ENCODE results near the gene CIITA.

CIITA gene

DNA sequence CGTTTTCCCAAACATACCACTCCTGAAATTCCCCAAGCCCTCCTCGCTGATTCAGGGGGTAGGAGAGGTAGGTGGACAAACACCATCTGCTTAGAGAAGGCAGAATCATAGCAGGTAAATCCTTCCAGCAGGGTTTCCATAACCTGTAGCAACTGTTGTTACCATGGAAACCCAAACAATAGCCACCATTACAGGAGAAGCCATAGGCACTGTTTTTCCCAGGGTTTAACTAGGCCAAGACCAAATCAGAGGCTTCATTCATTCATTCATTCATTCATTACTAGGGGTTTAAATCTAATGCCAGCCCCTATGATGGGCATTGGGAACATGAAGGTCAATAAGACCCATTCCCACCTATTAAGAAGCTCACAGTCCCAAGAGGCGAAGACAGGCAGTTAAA lies 25.5 kb upstream of the CIITA start:
- no peak for DNase-seq (ENCODE audit: low spot score)
- no peak for FAIRE-seq

GRCh38 chr16:10852286-10852685 lies 24.7 kb upstream of the CIITA start:
- DNase-seq (ENCODE audit: low spot score) (no peak), FAIRE-seq (no peak)

DNA sequence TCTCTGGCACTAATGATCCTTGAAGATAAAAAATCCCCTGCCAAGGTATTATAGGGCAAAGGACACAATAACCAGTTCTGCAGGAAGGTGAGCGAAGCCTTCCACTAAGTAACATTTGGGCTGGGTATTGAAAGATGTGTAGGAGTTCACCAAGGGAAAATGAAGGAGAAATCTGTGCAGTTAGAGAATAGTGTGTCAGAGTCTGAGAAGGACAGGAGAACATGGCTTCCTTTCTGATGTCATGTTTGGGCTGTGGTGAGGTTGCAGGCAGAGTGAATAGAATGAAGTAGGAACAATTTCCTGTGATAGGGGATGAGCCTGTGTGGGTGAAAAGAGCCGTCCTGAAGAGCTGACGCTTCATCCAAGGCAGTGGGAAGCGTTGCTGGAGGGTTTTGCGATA lies 24.1 kb upstream of the CIITA start:
- DNase-seq (ENCODE audit: low spot score) (no peak), FAIRE-seq (no peak)

DNA sequence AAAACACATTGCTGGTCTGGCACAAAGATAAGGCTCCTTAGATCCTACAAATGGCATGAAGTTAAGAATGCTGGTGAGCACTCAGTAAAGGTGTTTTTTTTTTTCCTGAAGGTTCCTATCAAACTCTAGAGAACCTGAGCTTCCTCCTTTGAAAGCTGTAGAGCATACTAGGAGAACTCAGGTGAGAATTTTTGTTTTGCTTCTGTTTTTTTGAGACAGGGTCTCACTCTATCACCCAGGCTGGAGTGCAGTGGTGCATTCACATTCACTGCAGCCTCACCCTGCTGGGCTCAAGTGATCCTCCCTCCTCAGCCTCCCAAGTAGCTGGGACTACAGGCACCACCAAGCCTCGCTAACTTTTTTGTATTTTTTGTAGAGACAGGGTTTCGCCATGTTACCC lies 21.0 kb upstream of the CIITA start:
- DNase-seq (ENCODE audit: low spot score) (no peak), FAIRE-seq (no peak)

DNA sequence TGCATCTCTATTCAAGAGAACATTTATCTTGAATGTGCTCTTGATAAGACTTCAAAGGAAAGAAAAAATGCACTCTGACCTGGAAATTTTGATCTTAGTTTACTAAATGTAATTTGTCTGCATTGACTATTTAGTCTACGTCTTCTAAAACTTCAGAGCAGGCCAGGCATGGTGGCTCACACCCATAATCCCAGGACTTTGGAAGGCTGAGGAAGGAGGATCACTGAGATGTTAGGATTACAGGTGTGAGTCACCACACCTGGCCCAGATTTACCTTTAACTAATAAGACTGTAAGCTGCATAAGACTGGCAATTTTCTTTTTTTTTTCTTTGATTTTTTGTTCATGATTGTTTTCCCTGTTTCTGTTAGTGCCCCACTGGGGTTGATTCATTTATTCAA lies 18.8 kb upstream of the CIITA start:
- FAIRE-seq (no peak), DNase-seq (ENCODE audit: low spot score) (no peak)

DNA sequence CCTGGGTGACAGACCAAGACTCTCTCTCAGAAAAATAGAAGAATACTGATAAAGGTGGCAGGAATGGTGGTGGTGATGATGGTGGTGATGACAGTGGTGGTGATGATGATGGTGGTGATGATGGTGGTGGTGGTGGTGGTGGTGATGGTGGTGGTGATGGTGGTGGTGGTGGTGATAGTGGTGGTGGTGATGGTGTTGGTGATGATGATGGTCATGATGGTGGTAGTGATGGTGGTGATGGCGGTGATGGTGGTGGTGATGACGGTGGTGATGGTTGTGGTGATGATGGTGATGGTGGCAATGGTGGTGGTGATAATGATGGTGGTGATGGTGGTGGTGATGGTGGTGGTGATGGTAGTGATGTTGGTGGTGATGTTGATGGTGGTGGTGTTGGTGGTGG lies 18.0 kb upstream of the CIITA start:
- DNase-seq (ENCODE audit: low spot score), result no peak
- no peak for FAIRE-seq

GRCh38 chr16:10859658-10860057 lies 17.3 kb upstream of the CIITA start:
- FAIRE-seq (no peak), DNase-seq (ENCODE audit: low spot score) (no peak)

DNA sequence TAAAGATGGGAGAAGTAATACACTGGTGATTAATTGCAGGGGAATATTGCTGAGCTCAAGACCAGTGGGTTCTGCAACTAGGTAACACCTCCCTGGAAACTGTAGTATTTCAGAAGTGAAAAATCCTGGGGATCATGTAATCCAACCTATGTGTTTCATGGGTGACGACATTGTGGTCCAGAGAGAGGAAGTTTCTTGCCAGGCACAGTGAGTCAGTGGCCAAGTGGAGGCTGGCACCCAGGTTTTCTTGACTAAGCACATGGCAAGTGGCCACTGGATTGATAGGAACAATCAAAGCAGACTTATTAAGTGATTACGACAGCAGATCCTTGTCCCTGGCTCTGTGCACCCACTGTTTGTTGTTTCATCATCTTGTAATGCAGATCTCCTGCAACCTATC lies 14.6 kb upstream of the CIITA start:
- peak; percentile 32 for FAIRE-seq
- DNase-seq (ENCODE audit: low spot score), result peak; percentile 77

- DNase-seq (ENCODE audit: low spot score), result no peak
- no peak for FAIRE-seq
Measured at GRCh38 chr16:10865991-10866966, 10.7 kb upstream of the CIITA start.

GRCh38 chr16:10867199-10867598 lies 9.8 kb upstream of the CIITA start:
- FAIRE-seq (no peak), DNase-seq (ENCODE audit: low spot score) (no peak)

DNA sequence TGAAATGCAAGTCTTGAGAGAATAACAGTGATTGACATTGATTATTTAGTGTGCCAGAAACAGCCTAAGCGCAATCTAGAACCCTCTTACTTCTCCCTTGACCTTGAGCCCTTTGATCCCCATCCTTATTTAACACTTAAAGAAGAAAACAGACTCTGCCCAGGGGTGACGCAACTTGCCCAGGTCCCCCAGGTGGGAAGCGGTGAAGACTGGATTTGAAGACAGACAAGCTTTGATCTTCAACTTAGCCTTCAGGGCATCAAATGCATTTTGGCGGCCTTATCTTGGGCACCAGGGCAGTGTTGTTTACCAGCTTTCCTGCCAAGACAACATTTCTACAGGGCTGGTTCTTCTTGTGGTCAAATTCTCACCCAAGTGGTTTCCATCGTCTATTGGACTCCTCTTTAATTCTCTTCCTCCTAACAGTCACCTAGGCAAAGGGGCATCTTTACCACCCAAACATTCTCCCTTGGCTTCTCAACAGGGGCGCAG lies 8.9 kb upstream of the CIITA start:
- DNase-seq (ENCODE audit: low spot score) (no peak), FAIRE-seq (no peak)

GRCh38 chr16:10868596-10869469 lies 8.2 kb upstream of the CIITA start:
- FAIRE-seq (no peak), DNase-seq (ENCODE audit: low spot score) (no peak)

DNA sequence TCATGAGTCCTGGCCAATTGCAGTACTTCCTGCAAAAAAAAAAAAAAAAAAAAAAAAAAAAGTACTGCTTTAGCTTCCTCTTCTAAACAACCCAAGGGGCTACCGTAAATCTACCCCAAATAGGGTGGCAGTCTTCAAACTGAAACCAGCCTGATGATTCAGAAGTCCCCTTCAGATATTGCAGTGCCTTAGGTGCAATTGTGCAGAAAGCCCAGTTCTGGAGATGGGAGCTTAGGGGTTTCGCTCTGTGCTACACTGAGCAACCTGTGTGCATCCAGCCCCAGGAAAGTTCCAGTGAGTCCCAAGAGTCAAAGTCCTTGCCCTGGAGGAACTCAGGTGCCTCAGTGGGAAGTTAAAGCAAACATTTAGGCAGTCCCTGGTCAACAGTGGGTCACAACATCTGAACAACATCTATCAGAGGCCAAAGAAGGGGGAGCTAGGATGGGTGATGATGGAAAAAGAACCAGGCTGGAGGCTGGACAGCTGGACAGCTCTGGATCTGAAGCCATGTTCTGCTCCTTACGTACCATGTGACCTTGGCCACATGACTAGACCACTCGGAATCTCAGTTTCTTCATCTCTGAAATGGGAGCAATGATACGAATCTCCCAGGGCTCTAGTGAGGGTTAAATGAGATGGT lies 6.7 kb upstream of the CIITA start:
- DNase-seq (ENCODE audit: low spot score) (no peak), FAIRE-seq (no peak)

- no peak for FAIRE-seq
Measured at GRCh38 chr16:10870808-10871156, 6.2 kb upstream of the CIITA start.

DNA sequence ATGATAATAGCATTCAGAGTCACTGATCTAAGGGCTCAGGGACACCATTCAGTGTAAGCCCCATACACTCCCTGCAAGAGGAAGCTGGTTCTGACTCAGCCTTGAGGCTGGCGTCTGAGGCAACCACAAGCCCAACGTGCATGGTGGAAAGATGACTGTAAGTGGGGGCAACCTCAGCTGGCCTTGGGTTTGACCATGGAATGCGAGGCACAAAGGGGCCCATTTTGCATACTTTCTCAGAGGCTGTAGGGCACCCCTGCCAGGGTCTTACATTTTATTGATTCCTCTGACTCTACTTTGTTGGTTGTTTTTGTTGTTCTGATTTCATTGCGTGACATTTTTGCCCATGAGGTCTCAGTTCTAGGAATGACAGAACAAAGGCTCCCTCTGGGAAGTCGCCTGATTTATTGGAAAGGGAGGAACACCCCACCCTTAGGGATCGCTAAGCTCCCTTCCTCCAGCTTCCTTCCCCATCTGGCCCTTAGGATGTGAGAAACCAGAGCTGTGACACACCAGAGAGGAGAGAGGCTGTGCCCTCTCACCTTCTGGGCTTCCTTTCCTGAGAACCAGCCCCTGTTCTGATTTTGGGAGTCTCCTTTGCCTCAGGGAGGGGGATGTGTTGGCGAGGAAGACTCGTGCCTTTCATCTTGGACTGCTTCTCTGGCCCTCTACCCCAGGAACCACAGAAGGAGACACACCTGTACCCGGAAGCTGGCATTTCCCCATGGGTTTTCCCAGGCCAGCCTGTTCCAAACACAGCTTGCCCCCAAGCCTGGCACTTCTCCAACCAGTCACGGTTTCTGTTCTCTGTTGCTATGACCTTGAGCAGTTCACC lies 5.6 kb upstream of the CIITA start:
- DNase-seq (ENCODE audit: low spot score) (peak; percentile 90), FAIRE-seq (peak; percentile 58)

More at GRCh38 chr16:10870808-10871156, 6.2 kb upstream of the CIITA start:
- DNase-seq (ENCODE audit: low spot score), result no peak

- FAIRE-seq (no peak), DNase-seq (ENCODE audit: low spot score) (no peak)
Measured at GRCh38 chr16:10876315-10876714, 687 bp upstream of the CIITA start.

DNA sequence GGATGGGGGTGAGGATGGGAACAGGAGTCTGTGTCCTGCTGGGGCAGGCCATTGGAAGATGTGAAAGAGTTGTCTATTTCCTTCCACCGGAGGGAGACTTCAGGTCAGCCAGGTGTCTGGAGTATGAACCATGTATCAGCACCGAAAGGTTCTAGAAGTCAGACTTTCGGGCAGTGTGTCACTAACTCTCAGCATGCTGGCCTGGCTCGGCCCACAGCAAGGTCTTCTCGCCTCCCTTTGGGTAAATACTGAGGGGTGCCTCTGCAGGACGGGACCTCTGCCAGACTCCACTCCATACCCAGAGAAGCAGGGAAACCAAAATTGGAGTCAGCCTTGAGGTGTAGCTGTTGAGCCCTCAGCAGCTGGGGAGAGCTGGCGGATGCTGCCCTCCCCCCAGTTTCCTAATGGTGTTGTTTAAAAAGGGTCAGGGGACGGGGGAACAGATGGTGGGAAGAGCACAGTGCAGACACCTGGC lies 507 bp downstream of the CIITA start:
- no peak for DNase-seq (ENCODE audit: low spot score)
- no peak for FAIRE-seq

DNA sequence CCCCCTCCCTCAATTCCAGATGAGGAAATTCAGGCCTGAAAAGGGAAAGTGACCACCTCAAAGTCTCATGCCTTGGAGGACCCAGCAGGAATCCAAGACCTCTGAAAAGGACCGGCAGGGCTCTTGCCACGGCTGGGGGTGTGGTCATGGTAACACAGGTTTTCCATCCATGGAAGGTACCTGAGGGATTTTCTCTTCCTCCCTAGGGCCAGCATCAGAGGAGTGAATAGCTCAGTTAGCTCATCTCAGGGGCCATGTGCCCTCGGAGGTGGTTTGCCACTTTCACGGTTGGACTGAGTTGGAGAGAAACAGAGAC lies 1.3 kb downstream of the CIITA start:
- no peak for DNase-seq (ENCODE audit: low spot score)
- FAIRE-seq, result no peak

GRCh38 chr16:10878644-10879501 lies 1.9 kb downstream of the CIITA start:
- DNase-seq (ENCODE audit: low spot score), result no peak
- no peak for FAIRE-seq

Data from urothelium cell line (cell line).